Endodermal cell (in vitro differentiated cells): Measurements from ENCODE around the gene TECTA. TPM values are rescaled to one million over a fixed set of nuclear protein-coding genes. Genes with fewer than 3 reads are reported as not detected.

Experiments
- DNase-seq: peaks from one replicate; pipeline ENCODE4 v3.0.0-alpha.2; 2017
- H3K27ac ChIP-seq: 2 replicates; pipeline ENCODE4 v1.5.1; 2013; ENCODE audit warnings: mild to moderate bottlenecking, low read depth, low read length, moderate library complexity
- H3K27me3 ChIP-seq: 2 replicates; pipeline ENCODE4 v1.6.1; 2013; ENCODE audit warnings: mild to moderate bottlenecking, low read length, moderate library complexity; ENCODE audit not compliant: insufficient read depth, control insufficient read depth, poor library complexity, severe bottlenecking
- H3K36me3 ChIP-seq: 2 replicates; pipeline ENCODE4 v1.7.0; 2013; ENCODE audit warnings: mild to moderate bottlenecking, low read length, moderate library complexity; ENCODE audit not compliant: control insufficient read depth, insufficient read depth
- H3K4me1 ChIP-seq: one replicate; pipeline ENCODE4 v1.7.0; 2013; ENCODE audit warnings: low read length; ENCODE audit not compliant: control insufficient read depth, insufficient read depth
- H3K4me3 ChIP-seq: 2 replicates; pipeline ENCODE4 v1.5.1; 2013; ENCODE audit warnings: mild to moderate bottlenecking, low read length, moderate library complexity
- H3K9ac ChIP-seq: 2 replicates; pipeline ENCODE4 v1.6.1; 2013; ENCODE audit warnings: mild to moderate bottlenecking, low read length, moderate library complexity; ENCODE audit not compliant: poor library complexity, severe bottlenecking; ENCODE audit errors: extremely low read depth
- H3K9me3 ChIP-seq: 2 replicates; pipeline ENCODE4 v1.6.1; 2013; ENCODE audit warnings: mild to moderate bottlenecking, low read length, moderate library complexity; ENCODE audit not compliant: control insufficient read depth
- H3K27ac Mint-ChIP-seq: 2 replicates; pipeline ENCODE4 v1.8.0; 2020; ENCODE audit warnings: mixed read lengths
- H3K27me3 Mint-ChIP-seq: 2 replicates; pipeline ENCODE4 v1.8.0; 2021; ENCODE audit warnings: mild to moderate bottlenecking, mixed read lengths; ENCODE audit not compliant: insufficient read depth
- H3K36me3 Mint-ChIP-seq: 2 replicates; pipeline ENCODE4 v1.8.0; 2020; ENCODE audit warnings: low read depth, mixed read lengths
- H3K4me1 Mint-ChIP-seq: 2 replicates; pipeline ENCODE4 v1.8.0; 2020; ENCODE audit warnings: mixed read lengths
- H3K4me3 Mint-ChIP-seq: 2 replicates; pipeline ENCODE4 v1.8.0; 2020; ENCODE audit warnings: mild to moderate bottlenecking, moderate library complexity, mixed read lengths
- H3K9me3 Mint-ChIP-seq: 2 replicates; pipeline ENCODE4 v1.8.0; 2020; ENCODE audit warnings: mild to moderate bottlenecking, mixed read lengths
- CTCF ChIP-seq: fragments of 200-600 bp; sonication (generic); conservative IDR thresholded peaks from 2 replicates; pipeline ENCODE4 v1.5.0; 2021; ENCODE audit warnings: antibody characterized with exemption, mild to moderate bottlenecking
- WGBS, 2 experiments: methylation state at CpG; one replicate each; pipeline versions ENCODE4 v1.1.5 to v1.1.7; 2013; ENCODE audit warnings: missing lambda C conversion rate in 2 of 2, mixed read lengths in 1 of 2; ENCODE audit not compliant: insufficient coverage in 1 of 2, insufficient read length in 1 of 2; 5-methylcytosine and 5-hydroxymethylcytosine counted together
- total RNA-seq, 2 donors: library from RNA; stranded (reverse); fragmentation: NEBNext Ultra II Directional in 1 of 2; extraction: Animal tissue kit (Norgen Biotek cat#: 25700) in 1 of 2; gene quantifications; 2 replicates in 1 of 2; 3 replicates in 1 of 2; pipeline ENCODE4 v1.2.1, GENCODE V29; 2021

The TECTA gene
- total RNA-seq, 2 donors from 2014 or later = 1.4 to 2.2 TPM

GRCh38 chr11:121207485-121208115 lies 106.6 kb downstream of the TECTA start:
- Histone ChIP-seq H3K4me1 (no peaks in the 10 kb centered on the region), H3K27ac (no peak overlapping the region), H3K4me3 (no peak overlapping the region), H3K9ac (no peak overlapping the region), H3K27me3 (no peaks in the 10 kb centered on the region), H3K9me3 (no peaks in the 10 kb centered on the region), H3K36me3 (no peaks in the 10 kb centered on the region)
- no peak overlapping the region for H3K4me3 Mint-ChIP-seq
- H3K4me1 Mint-ChIP-seq = no peaks in the 10 kb centered on the region
- no peaks in the 10 kb centered on the region for H3K36me3 Mint-ChIP-seq
- no peak overlapping the region for H3K27ac Mint-ChIP-seq
- no peak for DNase-seq
- H3K27me3 Mint-ChIP-seq = no peaks in the 10 kb centered on the region
- no peak for TF ChIP-seq CTCF
- no peaks in the 10 kb centered on the region for H3K9me3 Mint-ChIP-seq

GRCh38 chr11:121210445-121211080 lies 109.5 kb downstream of the TECTA start:
- no peak for DNase-seq
- no peak overlapping the region for H3K4me3 ChIP-seq
- Mint-ChIP-seq H3K4me3 (no peak overlapping the region), H3K36me3 (no peaks in the 10 kb centered on the region), H3K27ac (no peak overlapping the region), H3K27me3 (peaks cover 1% of the 10 kb centered on the region), H3K9me3 (no peaks in the 10 kb centered on the region), H3K4me1 (no peaks in the 10 kb centered on the region)
- no peaks in the 10 kb centered on the region for H3K36me3 ChIP-seq
- H3K9ac ChIP-seq = no peak overlapping the region
- no peaks in the 10 kb centered on the region for H3K9me3 ChIP-seq
- no peak for TF ChIP-seq CTCF
- no peaks in the 10 kb centered on the region for H3K4me1 ChIP-seq
- H3K27me3 ChIP-seq = no peaks in the 10 kb centered on the region
- H3K27ac ChIP-seq = no peak overlapping the region

- no peak for DNase-seq
- H3K27me3 Mint-ChIP-seq = peaks cover 1% of the 10 kb centered on the region
- TF ChIP-seq CTCF = no peak
- no peak overlapping the region for H3K27ac Mint-ChIP-seq
- no peak overlapping the region for H3K27ac ChIP-seq
- H3K4me3 Mint-ChIP-seq = no peak overlapping the region
- 100% methylated on average over 1 of the region's 1 CpG for WGBS, 2 experiments
- H3K4me3 ChIP-seq = no peak overlapping the region
- no peak overlapping the region for H3K9ac ChIP-seq
- no peaks in the 10 kb centered on the region for H3K36me3 Mint-ChIP-seq
- H3K4me1 ChIP-seq = no peaks in the 10 kb centered on the region
- no peaks in the 10 kb centered on the region for H3K9me3 Mint-ChIP-seq
- H3K36me3 ChIP-seq = no peaks in the 10 kb centered on the region
- H3K9me3 ChIP-seq = no peaks in the 10 kb centered on the region
- no peaks in the 10 kb centered on the region for H3K4me1 Mint-ChIP-seq
- H3K27me3 ChIP-seq = no peaks in the 10 kb centered on the region
Measured at GRCh38 chr11:121211626-121212025, 110.6 kb downstream of the TECTA start.
